OCI-LY3 (cell line): Measurements from ENCODE around the gene SORCS1.

Source experiments
- H2AFZ ChIP-seq: fragments of 200-600, 300-600 bp; shearing (Covaris generic); 2 replicates; pipeline ENCODE4 v1.6.0; 2014; ENCODE audit warnings: antibody characterized with exemption, low read depth, low read length
- H3K27ac ChIP-seq: fragments of 200-600, 300-600 bp; sonication (generic); 2 replicates; pipeline ENCODE4 v1.5.1; 2014; ENCODE audit warnings: mild to moderate bottlenecking, low read length, moderate library complexity, mixed read lengths
- H3K27me3 ChIP-seq: fragments of 200-600, 300-600 bp; sonication (generic); 2 replicates; pipeline ENCODE4 v1.6.1; 2014; ENCODE audit warnings: low read depth, low read length, mixed read lengths
- H3K36me3 ChIP-seq: fragments of 200-600, 300-600 bp; sonication (generic); replicated peaks from 2 replicates; pipeline ENCODE3; 2014; ENCODE audit warnings: low read depth, low read length, mixed read lengths
- H3K4me1 ChIP-seq: fragments of 300-600, 200-600 bp; sonication (generic); 2 replicates; pipeline ENCODE4 v1.6.1; 2014; ENCODE audit warnings: low read length, mixed read lengths
- H3K4me2 ChIP-seq: fragments of 200-600, 300-600 bp; sonication (generic); 2 replicates; pipeline ENCODE4 v1.6.1; 2014; ENCODE audit warnings: low read length, mixed read lengths
- H3K4me3 ChIP-seq: fragments of 300-600, 200-600 bp; sonication (generic); 2 replicates; pipeline ENCODE4 v1.5.1; 2014; ENCODE audit warnings: antibody characterized with exemption, mild to moderate bottlenecking, low read length, moderate library complexity
- H3K79me2 ChIP-seq: fragments of 300-600, 200-600 bp; shearing (Covaris generic); 2 replicates; pipeline ENCODE4 v1.6.1; 2014; ENCODE audit warnings: mild to moderate bottlenecking, low read length, mixed read lengths
- H3K9ac ChIP-seq: fragments of 300-600, 200-600 bp; shearing (Covaris generic); 2 replicates; pipeline ENCODE4 v1.6.0; 2014; ENCODE audit warnings: mild to moderate bottlenecking, low read length, moderate library complexity
- H3K9me3 ChIP-seq: fragments of 200-600, 300-600 bp; shearing (Covaris generic); 2 replicates; pipeline ENCODE4 v1.6.1; 2014; ENCODE audit warnings: low read length, mixed read lengths; ENCODE audit not compliant: insufficient read depth
- H4K20me1 ChIP-seq: fragments of 200-600, 300-600 bp; sonication (generic); 2 replicates; pipeline ENCODE4 v1.6.1; 2016; ENCODE audit warnings: low read length, mixed read lengths; ENCODE audit not compliant: insufficient read depth
- EZH2phosphoT487 ChIP-seq: fragments of 200-600 bp; shearing (Covaris generic); IDR thresholded peaks from 2 replicates; pipeline ENCODE4 v1.6.1; 2018; ENCODE audit warnings: antibody characterized with exemption, mixed run types, low read depth
- TF ChIP-seq, protein P1 (sequence below): fragments of 200-600, 300-600 bp; sonication (generic); IDR thresholded peaks from 2 replicates; pipeline ENCODE4 v1.5.1; 2014; ENCODE audit warnings: antibody characterized with exemption, low read length, low read depth

SORCS1 gene

DNA sequence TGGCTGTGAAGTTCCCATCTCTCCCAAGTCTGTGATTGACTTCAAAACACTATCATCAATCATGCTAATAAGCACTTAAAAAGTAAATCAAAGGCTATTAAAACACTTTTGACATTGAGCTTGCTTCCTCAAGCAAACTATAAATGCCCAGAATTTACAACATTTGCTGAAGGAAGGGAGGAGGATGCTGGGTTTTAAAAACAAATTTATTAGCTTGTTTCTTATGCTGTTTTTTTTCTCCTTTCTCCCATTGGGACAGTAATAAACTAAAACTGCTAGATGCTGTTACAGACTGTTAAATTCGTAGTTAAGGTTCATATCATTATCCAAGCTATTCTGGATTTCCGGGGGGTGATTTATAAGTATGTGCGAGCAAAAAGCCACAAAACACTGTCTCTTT, 250.5 kb downstream of the SORCS1 start:
- Histone ChIP-seq H3K79me2 (no peaks in the 10 kb centered on the region), H2AFZ (no peak overlapping the region), H3K4me1 (no peaks in the 10 kb centered on the region), H3K27me3 (no peaks in the 10 kb centered on the region), H3K36me3 (no peaks in the 10 kb centered on the region), H3K4me3 (no peak overlapping the region), H3K9me3 (no peaks in the 10 kb centered on the region), H3K9ac (no peak overlapping the region), H3K27ac (no peak overlapping the region), H4K20me1 (no peaks in the 10 kb centered on the region), H3K4me2 (no peak overlapping the region)
- no peak for TF ChIP-seq EZH2phosphoT487
- TF ChIP-seq, protein P1, sequence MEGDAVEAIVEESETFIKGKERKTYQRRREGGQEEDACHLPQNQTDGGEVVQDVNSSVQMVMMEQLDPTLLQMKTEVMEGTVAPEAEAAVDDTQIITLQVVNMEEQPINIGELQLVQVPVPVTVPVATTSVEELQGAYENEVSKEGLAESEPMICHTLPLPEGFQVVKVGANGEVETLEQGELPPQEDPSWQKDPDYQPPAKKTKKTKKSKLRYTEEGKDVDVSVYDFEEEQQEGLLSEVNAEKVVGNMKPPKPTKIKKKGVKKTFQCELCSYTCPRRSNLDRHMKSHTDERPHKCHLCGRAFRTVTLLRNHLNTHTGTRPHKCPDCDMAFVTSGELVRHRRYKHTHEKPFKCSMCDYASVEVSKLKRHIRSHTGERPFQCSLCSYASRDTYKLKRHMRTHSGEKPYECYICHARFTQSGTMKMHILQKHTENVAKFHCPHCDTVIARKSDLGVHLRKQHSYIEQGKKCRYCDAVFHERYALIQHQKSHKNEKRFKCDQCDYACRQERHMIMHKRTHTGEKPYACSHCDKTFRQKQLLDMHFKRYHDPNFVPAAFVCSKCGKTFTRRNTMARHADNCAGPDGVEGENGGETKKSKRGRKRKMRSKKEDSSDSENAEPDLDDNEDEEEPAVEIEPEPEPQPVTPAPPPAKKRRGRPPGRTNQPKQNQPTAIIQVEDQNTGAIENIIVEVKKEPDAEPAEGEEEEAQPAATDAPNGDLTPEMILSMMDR, result no peak

- H3K9ac ChIP-seq, result no peak overlapping the region
- no peak overlapping the region for H3K4me2 ChIP-seq
- H3K27me3 ChIP-seq, result no peaks in the 10 kb centered on the region
- no peak overlapping the region for H3K27ac ChIP-seq
- H3K9me3 ChIP-seq, result no peaks in the 10 kb centered on the region
- no peaks in the 10 kb centered on the region for H3K79me2 ChIP-seq
- TF ChIP-seq EZH2phosphoT487, result no peak
- TF ChIP-seq, protein P1, result no peak
- no peaks in the 10 kb centered on the region for H3K4me1 ChIP-seq
- H2AFZ ChIP-seq, result no peak overlapping the region
- H4K20me1 ChIP-seq, result no peaks in the 10 kb centered on the region
- H3K36me3 ChIP-seq, result no peaks in the 10 kb centered on the region
- H3K4me3 ChIP-seq, result no peak overlapping the region
Measured at GRCh38 chr10:106913348-106913747, 251.2 kb downstream of the SORCS1 start.

DNA sequence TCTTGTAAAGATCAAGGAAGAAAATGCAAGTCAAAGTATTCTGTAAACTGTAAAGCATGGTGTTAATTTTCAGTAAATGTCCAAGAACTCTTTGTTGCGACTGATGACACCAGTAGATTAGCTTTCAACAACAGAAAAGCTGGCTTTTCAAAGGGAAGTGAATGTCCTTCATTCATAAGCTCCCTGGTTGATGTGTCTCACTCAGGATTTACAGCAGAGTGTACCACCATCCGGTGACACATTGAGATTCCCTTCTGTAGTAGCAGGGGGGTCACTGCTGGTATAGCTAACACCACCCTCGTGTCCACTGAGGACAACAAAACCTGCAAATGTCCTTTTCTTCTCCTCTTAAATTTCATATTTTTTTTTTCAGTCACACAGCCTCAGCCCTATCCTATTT, 253.4 kb downstream of the SORCS1 start:
- Histone ChIP-seq H3K4me1 (no peaks in the 10 kb centered on the region), H3K36me3 (no peaks in the 10 kb centered on the region), H3K9me3 (no peaks in the 10 kb centered on the region), H3K4me3 (no peak overlapping the region), H3K9ac (no peak overlapping the region), H3K4me2 (no peak overlapping the region), H3K27ac (no peak overlapping the region), H2AFZ (no peak overlapping the region), H4K20me1 (no peaks in the 10 kb centered on the region), H3K27me3 (no peaks in the 10 kb centered on the region), H3K79me2 (no peaks in the 10 kb centered on the region)
- TF ChIP-seq, protein P1, result no peak
- TF ChIP-seq EZH2phosphoT487, result no peak

DNA sequence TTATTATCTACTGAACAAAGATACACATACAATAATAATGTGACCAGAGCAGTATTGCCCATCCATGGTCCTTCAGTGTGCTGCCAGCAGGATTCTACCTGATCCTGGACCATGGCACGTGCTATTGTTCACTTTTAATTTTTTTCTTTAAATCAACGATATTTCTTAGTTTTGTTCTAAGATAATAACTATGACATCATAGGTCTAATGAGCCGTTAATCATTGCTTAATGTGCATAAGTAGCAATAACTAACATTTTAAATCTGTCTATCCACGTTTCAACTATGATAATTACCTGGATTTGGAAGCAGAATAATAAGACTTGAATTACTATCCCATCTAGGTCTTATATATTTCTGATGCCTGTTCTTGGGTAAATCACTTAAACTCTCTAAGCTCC, 253.8 kb downstream of the SORCS1 start:
- no peaks in the 10 kb centered on the region for H3K4me1 ChIP-seq

More for the DNA sequence above, 253.8 kb downstream of the SORCS1 start:
- H3K9ac ChIP-seq, result no peak overlapping the region
- no peaks in the 10 kb centered on the region for H3K9me3 ChIP-seq
- H3K36me3 ChIP-seq, result no peaks in the 10 kb centered on the region
- H3K79me2 ChIP-seq, result no peaks in the 10 kb centered on the region
- H3K4me2 ChIP-seq, result no peak overlapping the region
- no peaks in the 10 kb centered on the region for H4K20me1 ChIP-seq
- H3K27me3 ChIP-seq, result no peaks in the 10 kb centered on the region
- no peak overlapping the region for H2AFZ ChIP-seq
- TF ChIP-seq, protein P1, result no peak
- no peak for TF ChIP-seq EZH2phosphoT487
- H3K4me3 ChIP-seq, result no peak overlapping the region
- no peak overlapping the region for H3K27ac ChIP-seq
